ENCODE data around the gene PDE10A.

GRCh38 chr6:165455488-165455887 is 207.6 kb downstream of the PDE10A start:
- no peak for TF ChIP-seq EZH2 (IDR thresholded peaks at IDR 0.05)
- TF ChIP-seq POLR2AphosphoS5 (IDR thresholded peaks at IDR 0.05; ENCODE audit: borderline replicate concordance, low read depth, low read length): no peak
- TF ChIP-seq FOXP2 (optimal IDR thresholded peaks at IDR 0.05; ENCODE audit: control extremely low read depth, extremely low read length, insufficient read depth): no peak

Data from SK-N-MC (cell line).